HCT116 (cell line): ENCODE measurements around the gene ZFP1.

Source experiments
- CEBPB ChIP-seq: IDR thresholded peaks from 2 replicates; pipeline ENCODE4 v1.6.1; 2012; ENCODE audit warnings: low read depth
- EZH2 ChIP-seq: fragments of 200-600 bp; sonication (generic); IDR thresholded peaks from 2 replicates; pipeline ENCODE4 v1.6.1; 2017; ENCODE audit warnings: antibody characterized with exemption, mixed run types
- JUND ChIP-seq: IDR thresholded peaks from 2 replicates; pipeline ENCODE4 v1.6.1; 2012
- POLR2A ChIP-seq: IDR thresholded peaks from 2 replicates; pipeline ENCODE4 v1.7.0; 2011; ENCODE audit warnings: borderline replicate concordance; ENCODE audit not compliant: insufficient read depth, insufficient read length; ENCODE audit errors: extremely low read depth
- POLR2AphosphoS5 ChIP-seq: IDR thresholded peaks from 2 replicates; pipeline ENCODE4 v1.6.1; 2011; ENCODE audit warnings: mild to moderate bottlenecking, low read depth, low read length, moderate library complexity
- REST ChIP-seq: IDR thresholded peaks from 2 replicates; pipeline ENCODE4 v1.6.1; 2012; ENCODE audit warnings: low read depth
- TF ChIP-seq, protein P1 (sequence below), 3 experiments: fragments of 200-600 bp in 1 of 3; sonication (generic) in 1 of 3; IDR thresholded peaks in 2 of 3; conservative IDR thresholded peaks in 1 of 3; 2 replicates each; pipeline ENCODE4 v1.5.1; 2012 to 2017; ENCODE audit warnings: low read depth in 2 of 3, low read length in 2 of 3, antibody characterized with exemption in 1 of 3, borderline replicate concordance in 1 of 3, control low read depth in 1 of 3, mild to moderate bottlenecking in 1 of 3, mixed read lengths in 1 of 3, mixed run types in 1 of 3, moderate library complexity in 1 of 3; ENCODE audit not compliant: insufficient read depth in 1 of 3

DNA sequence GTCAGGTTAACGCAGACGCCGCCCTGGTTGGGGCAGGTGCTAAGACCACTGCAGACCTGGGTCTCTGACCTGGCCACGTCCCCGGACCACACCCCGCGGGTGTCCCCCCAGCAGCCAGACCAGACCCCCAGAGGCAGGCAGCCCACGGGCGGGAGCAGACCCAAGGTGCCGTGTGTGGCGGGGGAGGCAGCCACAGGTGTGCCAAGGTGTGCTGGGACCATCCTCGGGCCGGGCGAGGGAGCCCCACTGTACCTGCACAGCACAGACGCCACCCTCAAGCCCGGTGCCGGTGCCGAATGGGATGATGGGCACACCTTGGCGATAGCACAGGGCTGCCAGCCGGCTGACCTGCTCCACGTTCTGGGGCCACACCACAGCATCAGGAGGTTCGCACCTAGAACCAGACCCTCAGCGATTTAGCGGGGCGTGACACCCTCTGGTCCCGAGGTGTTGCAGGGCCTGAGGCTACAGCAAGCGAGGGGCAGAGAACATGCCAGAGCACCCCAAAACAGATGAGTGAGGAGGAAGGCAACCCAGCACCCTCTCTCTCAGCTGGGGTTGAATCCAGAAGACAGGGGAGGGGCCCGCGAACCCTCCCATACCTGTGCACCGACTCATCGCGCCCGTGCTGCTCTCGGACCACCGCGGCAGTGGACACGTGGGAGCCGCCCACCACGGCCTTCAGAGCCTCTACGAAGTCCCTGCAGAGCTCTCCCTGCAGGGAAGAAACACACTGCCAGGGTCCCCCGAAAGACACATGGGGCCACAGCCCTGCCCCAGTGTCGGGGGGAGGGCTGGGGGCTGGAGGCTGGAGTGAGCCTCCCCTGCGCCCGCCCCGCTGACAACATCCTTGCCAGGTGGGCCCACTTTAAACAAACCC lies 33.1 kb upstream of the ZFP1 start:
- TF ChIP-seq, protein P1, sequence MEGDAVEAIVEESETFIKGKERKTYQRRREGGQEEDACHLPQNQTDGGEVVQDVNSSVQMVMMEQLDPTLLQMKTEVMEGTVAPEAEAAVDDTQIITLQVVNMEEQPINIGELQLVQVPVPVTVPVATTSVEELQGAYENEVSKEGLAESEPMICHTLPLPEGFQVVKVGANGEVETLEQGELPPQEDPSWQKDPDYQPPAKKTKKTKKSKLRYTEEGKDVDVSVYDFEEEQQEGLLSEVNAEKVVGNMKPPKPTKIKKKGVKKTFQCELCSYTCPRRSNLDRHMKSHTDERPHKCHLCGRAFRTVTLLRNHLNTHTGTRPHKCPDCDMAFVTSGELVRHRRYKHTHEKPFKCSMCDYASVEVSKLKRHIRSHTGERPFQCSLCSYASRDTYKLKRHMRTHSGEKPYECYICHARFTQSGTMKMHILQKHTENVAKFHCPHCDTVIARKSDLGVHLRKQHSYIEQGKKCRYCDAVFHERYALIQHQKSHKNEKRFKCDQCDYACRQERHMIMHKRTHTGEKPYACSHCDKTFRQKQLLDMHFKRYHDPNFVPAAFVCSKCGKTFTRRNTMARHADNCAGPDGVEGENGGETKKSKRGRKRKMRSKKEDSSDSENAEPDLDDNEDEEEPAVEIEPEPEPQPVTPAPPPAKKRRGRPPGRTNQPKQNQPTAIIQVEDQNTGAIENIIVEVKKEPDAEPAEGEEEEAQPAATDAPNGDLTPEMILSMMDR (IDR thresholded peaks at IDR 0.05 in 2 of 3, conservative IDR thresholded peaks at IDR 0.05 in 1 of 3; ENCODE audit: borderline replicate concordance in 1 of 3, insufficient read depth in 1 of 3, low read depth in 2 of 3, low read length in 2 of 3) = no peak
- TF ChIP-seq POLR2A (no peak), POLR2AphosphoS5 (no peak), REST (no peak), EZH2 (no peak), JUND (no peak), CEBPB (no peak)
